ENCODE measurements around the gene CFAP251.
"Not testable (repeated sequence)": the region's sequence is repeated elsewhere in the genome, so short reads cannot be mapped to it uniquely, and the experiment has no call there.

CFAP251 gene

DNA sequence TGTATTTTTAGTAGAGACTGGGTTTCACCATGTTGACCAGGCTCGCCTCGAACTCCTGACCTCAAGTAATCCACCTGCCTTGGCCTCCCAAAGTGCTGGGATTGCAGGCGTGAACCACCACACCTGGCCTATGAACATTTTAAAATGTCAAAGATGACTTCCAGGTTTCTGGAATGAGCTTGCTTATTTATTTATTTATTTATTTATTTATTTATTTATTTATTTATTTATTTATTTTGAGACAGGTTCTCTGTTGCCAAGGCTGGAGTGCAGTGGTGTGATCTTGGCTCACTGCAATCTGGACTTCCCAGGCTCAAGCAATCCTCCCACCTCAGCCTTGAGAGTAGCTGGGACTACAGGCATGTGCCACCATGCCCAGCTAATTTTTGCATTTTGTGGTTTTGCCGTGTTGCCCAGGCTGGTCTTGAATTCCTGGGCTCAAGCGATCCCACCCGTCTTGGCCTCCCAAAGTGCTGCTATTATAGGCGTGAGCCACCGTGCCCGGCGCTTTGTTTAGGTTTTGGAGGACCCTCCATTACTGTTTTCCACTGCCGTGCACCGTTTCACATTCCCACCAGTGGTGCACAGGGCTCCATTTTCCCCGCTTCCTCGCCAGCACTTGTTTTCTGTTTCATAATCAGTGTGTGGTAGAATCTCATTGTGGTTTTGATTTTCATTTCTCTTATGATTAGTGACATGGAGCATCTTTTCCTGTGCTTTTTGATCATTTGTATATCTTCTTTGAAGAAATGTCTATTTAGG, 6.4 kb upstream of the CFAP251 start:
- DNase-seq: peak; percentile 37 to 57

DNA sequence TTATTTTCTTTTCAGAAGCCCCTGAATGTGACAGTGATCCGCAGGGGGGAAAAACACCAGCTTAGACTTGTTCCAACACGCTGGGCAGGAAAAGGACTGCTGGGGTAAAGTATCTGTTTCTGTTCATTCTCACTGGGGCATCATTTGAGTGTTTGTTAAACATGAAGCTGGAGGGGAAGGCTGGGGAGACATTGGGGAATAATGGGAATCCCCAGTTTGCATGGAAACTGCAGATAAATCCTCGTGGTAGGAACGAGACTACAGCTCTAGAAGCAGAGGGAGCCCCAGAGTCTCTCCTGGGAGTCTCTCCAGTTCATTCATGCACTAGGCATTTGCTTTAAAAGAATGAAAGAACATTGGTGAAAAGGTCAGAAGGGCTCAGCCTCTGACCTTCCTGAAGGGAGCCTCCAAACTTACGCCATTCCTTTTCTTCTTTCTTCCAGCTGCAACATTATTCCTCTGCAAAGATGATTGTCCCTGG, 2.5 kb upstream of the CFAP251 start:
- DNase-seq: no peak

DNA sequence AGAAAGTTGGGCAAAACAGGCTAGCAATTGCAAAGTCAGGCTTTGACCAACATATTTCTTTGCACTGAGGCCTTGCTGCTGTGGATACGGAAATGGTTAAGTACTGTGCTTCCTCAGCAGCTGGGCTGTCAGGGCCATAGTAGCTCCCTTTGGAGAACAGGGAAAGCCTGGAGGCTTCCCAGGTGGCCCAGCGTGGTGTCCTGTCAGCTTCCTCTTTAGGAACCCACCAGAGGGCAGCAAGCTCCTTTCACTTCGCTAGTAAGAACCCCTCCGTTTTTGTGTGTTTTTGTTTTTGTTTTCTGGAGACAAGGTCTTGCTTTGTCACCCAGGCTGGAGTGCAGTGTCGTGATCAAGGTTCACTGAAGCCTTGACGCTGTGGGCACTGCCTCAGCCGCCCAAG, 1.7 kb upstream of the CFAP251 start:
- DNase-seq: no peak

DNA sequence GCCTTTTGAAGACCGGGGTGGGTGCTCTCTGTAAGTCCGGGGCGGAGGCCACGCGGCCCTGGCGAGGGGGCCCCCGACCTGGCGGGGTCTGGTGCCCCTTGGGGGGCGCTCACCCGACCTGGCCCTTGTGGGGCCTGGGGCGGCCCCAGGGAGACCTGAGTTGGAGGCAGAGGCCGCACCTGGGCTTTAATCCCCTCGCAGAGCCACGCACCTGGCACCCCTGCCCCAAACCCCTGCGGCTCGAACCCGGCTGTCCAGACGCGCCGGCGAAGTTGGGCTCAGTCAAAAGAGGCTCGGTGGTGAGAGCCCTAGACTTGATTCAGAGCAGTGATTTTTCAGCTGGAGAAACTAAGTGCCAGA, 267 bp downstream of the CFAP251 start:
- DNase-seq: peak in 1 of 2 experiments; percentile 7

DNA sequence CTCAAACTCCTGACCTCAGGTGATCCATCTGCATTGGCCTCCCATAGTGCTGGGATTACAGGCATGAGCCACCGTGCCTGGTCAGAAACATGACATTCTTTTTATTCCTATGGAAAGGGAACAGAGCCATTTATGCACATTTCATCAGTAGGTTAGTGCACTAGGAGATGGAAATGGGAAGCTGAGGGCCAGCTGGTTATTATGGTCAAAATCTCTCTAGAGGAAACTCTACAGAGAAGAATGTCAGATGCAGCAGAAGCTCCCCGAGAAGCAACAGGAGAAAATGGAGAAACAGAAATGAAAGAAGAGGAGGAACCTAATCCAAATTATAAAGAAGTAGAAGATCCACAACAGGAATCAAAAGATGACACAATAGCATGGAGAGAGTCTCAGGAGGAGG, 2.7 kb downstream of the CFAP251 start:
- DNase-seq: no peak

DNA sequence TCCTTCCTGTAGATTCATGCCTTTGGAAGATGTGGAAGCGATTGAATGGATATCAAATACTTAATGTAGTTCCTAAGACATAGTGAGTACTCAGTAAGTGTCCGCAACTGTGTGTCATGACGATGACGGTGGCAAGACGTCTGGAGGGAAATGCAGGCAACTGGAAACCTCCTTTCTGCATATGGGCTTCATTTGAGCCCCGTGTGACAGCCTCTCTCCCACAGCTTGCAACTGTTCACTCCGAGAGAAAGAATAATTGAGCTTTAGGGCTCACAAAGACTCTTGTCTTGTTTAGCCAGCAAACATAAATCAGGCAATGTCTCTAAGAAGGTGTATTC, 6.9 kb downstream of the CFAP251 start:
- DNase-seq: no peak

DNA sequence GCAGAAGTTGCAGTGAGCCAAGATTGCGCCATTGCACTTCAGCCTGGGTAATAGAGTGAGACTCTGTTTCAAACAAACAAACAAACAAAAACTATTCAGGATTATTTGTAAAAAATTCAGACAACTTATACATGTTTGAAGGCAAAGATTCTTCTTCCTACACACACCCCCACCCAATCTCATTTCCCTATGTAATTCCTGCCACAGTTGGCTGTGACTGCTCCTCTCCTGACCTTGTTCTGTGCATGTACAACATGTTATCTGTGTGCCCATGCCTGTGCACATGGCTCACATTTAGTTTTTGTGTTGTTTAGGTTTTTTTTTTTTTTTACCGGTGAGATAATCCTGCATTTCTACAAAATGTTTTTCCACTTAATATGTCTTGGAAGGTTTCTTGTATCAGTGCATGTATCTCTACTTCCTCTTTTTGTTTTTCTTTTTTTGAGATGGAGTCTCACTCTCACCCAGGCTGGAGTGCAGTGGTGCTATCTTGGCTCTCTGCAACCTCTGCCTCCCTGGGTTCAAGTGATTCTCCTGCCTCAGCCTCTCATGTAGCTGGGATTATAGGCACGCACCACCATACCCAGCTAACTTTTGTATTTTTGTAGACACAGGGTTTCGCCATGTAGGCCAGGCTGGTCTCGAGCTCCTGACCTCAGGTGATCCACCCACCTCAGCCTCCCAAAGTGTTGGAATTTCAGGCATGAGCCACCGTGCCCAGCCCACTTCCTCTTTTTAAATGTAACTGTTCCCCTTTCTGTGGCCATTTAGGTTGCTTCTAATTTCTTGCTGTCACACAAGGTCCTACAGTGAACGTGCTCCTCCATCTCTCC, 8.7 kb downstream of the CFAP251 start:
- DNase-seq: no peak

DNA sequence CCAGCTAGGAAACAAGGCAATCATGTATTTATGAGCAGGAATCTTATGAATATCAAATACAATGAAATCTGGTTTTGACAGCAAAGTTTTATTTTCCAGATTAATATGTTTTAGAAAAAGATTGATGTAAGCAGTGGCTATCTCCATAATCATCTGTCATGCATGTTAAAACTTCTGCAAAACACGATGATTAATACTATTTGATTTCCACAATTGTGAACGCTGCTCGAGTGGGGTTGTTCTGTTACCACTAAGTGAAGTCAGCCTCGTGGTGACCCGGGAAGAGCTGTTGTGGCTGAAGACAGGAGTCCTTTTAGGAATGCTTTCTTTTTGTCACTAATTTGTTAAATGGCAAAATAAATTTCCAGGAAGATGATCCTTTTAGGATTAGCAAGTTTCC, 9.4 kb downstream of the CFAP251 start:
- DNase-seq: no peak

DNA sequence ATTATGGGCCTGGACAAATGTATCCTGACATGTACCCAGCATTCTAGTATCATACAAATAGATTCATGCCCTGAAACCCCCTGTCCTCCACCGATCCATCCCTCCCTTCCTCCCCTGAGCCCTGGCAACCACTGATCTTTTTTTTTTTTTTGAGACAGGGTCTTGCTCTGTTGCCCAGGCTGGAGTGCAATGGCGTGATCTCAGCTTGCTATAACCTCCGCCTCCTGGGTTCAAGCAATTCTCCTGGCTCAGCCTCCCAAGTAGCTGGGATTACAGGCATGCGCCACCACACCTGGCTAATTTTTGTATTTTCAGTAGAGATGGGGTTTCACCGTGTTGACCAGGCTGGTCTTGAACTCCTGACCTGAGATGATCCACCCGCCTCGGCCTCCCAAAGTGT, 11.2 kb downstream of the CFAP251 start:
- DNase-seq: not testable (repeated sequence)

DNA sequence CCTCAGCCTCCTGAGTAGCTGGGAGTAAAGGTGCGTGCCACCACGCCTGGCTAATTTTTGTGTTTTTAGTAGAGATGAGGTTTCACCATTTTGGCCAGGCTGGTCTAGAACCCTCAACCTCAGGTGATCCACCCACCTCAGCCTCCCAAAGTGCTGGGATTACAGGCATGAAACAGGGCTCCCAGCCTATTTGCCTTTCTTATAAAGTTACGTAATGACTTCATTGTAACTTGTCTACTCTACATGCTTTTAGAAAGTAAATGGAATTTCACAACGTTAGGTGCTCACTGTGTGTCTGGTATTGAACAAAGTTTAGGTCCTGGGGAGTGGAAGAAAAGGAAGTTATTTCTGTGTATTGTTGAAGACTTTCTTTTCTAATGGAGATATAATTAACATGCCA, 12.5 kb downstream of the CFAP251 start:
- DNase-seq: no peak

DNA sequence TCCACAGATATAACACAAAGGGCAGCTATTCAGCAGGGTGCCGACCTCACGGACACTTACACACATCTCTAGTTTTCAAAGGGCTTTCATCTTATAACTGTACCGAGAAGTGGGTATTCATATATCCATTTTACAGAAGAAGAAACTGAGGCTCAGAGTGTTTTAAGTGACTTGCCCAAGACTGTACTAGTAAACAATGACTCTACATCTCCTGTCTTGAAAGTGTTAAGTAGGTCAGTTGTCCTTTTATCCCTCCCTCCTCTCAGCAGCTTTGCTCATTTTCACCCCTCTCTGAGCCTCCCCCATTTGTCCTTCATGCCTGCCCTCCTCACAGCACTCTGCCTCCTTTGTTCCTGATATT, 13.8 kb downstream of the CFAP251 start:
- no peak for DNase-seq

DNA sequence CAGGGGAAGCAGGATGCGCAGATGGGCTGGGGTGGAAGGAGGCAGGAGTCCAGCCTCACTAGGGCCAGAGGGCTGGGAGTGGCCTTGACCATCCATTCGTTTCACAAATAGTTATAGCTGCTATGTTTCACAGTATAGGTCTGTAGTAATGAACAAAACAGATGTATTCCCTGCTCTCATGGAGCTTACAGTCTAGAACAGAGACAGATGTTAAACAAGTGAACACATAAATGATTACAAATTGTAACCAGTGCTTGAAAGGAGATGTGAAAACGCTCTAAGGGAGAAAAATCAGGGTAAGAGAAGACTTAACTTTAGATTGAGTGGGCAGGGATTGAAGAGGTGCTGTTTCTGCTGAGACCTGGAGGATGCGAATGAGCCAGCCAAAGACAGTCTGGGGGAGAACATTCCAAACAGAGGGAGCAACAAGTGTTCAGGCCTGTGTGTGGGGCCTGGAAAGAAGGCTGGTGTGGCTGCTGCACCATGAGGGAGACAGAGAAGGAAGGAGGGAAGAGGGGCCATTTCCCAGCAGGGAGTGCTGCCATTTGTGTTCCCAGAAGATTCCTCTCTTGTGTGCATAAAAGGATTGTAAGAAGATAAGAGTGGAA, 14.6 kb downstream of the CFAP251 start:
- DNase-seq: no peak

DNA sequence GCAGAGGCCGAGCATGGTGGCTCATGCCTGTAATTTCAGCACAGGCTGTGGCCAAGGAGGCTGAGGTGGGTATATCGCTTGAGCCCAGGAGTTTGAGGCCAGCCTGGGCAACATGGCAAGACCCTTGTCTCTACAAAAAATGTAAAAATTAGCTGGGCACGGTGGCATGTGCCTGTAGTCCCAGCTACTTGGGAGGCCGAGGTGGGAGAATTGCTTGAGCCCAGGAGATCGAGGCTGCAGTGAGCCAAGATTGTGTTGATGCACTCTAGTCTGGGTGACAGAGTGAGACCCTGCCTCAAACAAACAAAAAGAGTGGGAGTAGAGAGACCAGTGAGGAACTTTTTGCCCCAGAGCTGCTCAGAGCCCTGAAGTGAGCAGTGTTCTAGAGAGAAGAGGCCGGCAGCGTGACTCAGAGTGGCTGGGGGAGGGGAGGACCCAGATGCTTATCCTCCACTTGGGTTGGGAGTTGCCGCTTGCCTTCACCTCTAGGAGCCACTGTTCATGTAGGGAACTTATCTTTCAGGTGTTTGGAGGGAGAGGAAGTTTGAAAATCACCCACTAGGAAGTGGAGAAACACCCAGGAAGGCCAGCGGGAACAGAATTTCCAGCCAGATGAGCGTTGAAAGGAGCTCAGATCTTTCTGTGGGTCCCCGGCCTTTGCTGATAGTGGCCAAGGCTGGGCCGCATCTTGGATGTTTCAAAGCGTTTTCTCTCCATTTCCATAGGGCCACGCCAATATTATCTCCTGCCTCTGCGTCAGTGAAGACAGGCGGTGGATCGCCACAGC, 15.3 kb downstream of the CFAP251 start:
- DNase-seq: no peak

DNA sequence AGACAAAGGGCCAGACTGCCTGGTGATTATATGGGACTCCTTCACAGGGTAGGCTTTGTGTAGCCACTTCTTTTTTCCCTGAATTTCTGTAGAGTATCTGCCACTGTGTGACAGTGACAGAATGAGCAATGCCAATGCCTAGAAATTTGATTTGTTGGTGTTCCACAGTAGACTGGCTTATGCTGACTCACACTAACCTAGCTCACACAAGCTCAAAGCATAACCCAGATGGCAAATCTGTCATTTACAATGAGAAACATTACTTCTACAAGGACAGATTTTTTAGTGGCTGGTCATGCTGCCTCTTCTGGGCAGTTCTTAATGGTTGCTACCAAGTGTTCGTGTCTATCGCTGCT, 15.9 kb downstream of the CFAP251 start:
- DNase-seq: no peak

DNA sequence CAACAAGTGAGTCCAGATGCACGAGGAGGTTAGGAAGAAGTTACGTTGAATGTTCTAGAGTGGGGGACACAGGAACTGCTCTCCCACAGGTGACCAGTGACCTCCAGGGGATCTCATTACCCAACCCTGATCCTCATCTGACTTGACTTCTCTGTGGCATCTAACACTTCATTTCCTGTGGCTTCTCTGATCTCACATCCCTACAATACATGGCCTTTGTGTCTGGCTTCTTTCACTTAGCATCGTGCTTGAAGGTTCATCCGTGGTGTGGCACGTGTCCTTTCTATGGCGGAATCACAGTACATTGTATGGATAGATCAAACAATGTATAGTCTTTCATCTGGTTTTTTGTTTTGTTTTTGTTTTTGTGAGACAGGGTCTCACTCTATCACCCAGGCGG, 19.3 kb downstream of the CFAP251 start:
- DNase-seq: no peak

DNA sequence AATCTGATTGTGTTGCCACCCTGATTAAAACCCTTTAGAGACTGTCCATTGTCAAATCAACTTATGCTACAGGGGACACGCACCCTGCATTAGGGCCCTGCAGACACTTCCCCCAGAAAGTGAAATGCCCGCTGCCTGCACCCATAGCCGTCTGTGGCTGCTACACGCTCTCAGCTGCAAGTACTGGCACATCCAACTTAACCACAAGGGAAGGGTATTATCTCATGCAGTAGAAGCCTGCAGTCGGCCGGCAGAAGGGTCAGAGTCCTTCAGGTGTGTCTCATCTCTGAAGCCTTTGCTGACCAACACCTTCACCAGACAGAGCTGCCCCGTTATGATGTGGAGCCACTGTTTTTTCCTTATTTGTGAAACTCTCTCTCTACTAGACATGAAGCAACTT, 20.8 kb downstream of the CFAP251 start:
- no peak for DNase-seq

DNA sequence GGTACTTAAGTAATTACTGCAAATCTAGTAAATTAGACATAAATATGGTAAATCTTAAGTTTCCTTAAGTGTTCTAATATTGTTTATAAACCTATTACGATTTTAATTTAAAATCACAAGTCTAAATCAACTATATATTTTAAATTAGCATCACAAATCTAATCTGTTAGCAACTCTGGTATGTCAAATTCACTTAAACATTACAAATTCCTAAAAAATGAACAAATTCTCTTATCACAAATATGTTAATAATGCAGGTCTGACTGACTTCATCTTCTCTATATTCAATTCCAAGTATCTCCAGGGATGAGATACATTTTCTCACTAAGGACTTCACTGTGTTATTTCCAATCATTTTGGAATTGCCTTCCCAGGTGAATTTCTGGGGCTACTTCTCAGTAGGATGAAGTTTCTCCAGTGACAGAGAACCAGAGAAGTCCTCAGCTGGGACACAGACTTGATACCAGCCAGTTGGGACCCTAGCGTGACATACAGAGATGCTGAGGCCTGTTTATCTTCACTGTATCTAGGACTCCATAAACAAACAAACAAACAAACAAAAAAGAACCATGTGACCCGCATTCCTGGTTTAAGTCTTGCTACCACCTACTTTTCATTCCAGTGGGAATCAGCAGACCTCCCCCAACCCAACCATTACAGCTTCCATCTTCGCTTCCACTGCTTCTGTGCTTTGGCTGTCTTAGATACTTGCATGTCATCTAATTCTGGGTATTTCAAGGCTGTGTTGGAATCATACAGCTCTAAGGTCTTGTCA, 21.8 kb downstream of the CFAP251 start:
- no peak for DNase-seq

DNA sequence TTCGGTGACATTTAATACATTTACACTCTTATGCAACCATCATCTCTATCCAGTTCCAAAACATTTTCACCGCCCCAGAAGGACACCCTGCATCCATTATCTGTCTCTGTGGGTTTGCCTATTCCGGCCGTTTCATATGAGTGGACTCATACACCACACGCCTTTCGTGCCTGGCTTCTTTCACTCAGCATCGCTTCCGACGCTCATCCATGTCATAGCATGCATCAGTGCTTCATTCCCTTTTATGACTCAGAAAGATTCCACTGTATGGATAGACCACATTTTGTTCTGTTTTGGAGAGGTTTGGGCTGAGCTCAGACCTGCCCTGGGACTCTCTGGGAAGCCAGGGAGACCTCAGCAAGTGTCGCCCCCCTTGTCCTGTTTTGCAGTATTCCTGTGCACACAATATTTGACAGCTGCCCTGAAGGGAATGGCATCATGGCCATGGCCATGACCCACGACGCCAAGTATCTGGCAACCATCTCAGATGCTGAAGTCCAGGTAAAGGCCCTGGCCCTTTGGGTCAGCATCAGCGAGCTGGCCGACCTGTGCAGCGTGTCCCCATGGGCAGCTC, 23.8 kb downstream of the CFAP251 start:
- DNase-seq: no peak

DNA sequence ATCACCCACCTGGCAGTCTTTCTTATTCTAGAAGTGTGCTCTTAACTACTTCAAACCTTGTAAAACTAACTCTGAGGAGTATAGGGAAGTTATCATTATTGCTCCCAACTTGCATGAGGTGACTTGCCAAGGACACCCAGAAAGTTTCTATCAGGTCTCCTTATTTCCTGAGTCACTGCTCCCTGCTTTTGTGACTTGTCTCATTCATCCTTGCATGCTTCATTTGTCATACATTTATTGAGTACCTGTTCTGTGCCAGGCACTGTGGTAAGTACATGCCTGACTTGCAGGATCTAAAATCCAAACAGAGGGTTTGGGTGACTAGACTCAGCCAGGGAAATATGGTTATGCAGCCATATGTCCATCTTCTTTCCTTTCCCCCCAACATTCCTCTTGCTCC, 25.5 kb downstream of the CFAP251 start:
- no peak for DNase-seq

DNA sequence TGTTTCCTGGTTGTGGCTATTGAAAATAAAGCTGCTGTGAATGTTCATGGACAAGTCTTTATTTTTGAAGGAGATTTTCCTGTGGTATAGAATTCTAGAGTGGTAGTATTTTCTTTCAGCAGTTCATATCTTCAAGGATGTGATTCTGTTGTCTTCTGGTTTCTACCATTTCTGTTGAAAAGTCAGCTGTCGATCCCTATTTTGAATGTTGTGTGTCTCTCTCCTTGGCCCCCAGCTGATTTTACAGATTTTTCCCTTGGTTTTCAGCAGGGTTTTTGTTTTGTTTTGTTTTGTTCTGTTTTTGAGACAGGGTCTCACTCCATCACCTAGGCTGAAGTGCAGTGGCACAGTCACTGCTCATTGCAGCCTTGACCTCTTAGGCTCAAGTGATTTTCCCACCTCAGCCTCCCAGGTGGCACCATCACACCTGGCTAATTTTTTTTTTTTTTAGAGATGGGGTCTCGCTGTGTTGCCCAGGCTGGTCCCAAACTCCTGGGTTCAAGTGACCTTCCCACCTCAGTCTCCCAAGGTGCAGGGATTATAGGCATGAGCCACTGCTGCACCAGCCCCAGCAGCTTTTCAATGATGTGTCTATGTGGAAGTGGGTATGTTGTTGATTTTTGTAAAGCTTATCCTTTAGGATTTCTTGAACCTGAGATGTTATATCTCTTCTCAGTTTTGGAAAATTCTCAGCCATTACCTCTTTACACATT, 28.1 kb downstream of the CFAP251 start:
- no peak for DNase-seq

DNA sequence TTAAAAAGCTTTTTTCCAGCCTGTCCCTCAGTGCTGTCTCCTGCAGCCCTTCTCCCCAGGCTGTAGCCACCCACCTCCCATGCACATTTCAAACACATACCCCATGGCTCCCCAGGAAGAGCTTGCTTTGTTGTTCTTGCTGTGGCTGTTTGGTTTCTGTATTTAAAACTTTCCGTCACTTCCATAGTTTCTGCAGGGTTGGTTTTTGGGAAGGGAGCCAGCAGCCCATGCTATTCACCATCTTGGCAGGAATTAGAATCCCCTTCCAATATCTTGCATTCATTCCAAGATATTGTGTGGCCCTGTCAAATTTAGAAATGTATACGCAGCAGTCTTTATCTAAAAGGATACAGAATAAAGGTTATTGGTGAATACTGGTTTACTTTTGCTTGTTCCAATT, 29.6 kb downstream of the CFAP251 start:
- DNase-seq: no peak
